ENCODE measurements around the gene ERAP2.

DNA sequence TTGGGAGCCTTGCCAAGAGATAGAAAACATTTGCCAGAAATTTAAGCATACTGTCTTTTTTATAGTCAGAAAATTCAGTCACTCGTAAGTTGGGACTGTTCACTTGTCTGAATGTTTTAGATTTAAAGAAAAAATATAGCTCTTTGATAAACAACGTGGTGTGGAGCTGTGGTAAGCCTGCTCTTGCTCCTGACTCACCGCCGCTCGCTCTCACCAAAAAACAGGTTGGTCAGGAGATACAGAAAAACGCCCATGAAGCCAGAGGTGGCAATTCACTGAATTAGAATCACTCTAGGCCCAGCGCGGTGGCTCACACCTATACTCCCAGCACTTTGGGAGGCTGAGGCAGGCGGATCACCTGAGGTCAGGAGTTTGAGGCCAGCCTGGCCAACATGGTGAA is 65.8 kb downstream of the ERAP2 start:
- TF ChIP-seq POLR2A (IDR thresholded peaks at IDR 0.05; ENCODE audit: low read length) (no peak), GATA1 (IDR thresholded peaks at IDR 0.05; ENCODE audit: low read depth, low read length) (no peak)
